Measurements from ENCODE around the gene ZNF407. TPM values are rescaled to one million over a fixed set of nuclear protein-coding genes. Genes with fewer than 3 reads are reported as not detected.
"Not testable (repeated sequence)": the region's sequence is repeated elsewhere in the genome, so short reads cannot be mapped to it uniquely, and the experiment has no call there.

ZNF407 gene
- total RNA-seq, 1 donor from 2014 or later: 14.3 TPM

GRCh38 chr18:74949611-74950010 lies 351.9 kb downstream of the ZNF407 start:
- DNase-seq (ENCODE audit: extremely low read depth, low read depth, low spot score): no peak

- DNase-seq (ENCODE audit: extremely low read depth, low read depth, low spot score): no peak
These were observed 352.8 kb downstream of the ZNF407 start for GRCh38 chr18:74950479-74950878.

- peak; percentile 79 for DNase-seq (ENCODE audit: extremely low read depth, low read depth, low spot score)
These were observed 353.6 kb downstream of the ZNF407 start for GRCh38 chr18:74951165-74951760.

- no peak for DNase-seq (ENCODE audit: extremely low read depth, low read depth, low spot score)
These were observed 360.0 kb downstream of the ZNF407 start for GRCh38 chr18:74957588-74958224.

GRCh38 chr18:74959216-74959615 lies 361.5 kb downstream of the ZNF407 start:
- DNase-seq (ENCODE audit: extremely low read depth, low read depth, low spot score): no peak

- no peak for DNase-seq (ENCODE audit: extremely low read depth, low read depth, low spot score)
These were observed 363.9 kb downstream of the ZNF407 start for GRCh38 chr18:74961596-74961995.

GRCh38 chr18:74963820-74964446 lies 366.3 kb downstream of the ZNF407 start:
- DNase-seq (ENCODE audit: extremely low read depth, low read depth, low spot score): no peak

- no peak for DNase-seq (ENCODE audit: extremely low read depth, low read depth, low spot score)
These were observed 368.0 kb downstream of the ZNF407 start for GRCh38 chr18:74965682-74966081.

- no peak for DNase-seq (ENCODE audit: extremely low read depth, low read depth, low spot score)
These were observed 369.8 kb downstream of the ZNF407 start for GRCh38 chr18:74967438-74967837.

GRCh38 chr18:74967979-74968378 lies 370.3 kb downstream of the ZNF407 start:
- no peak for DNase-seq (ENCODE audit: extremely low read depth, low read depth, low spot score)

- DNase-seq (ENCODE audit: extremely low read depth, low read depth, low spot score): not testable (repeated sequence)
These were observed 373.7 kb downstream of the ZNF407 start for GRCh38 chr18:74971358-74971757.

- not testable (repeated sequence) for DNase-seq (ENCODE audit: extremely low read depth, low read depth, low spot score)
These were observed 374.1 kb downstream of the ZNF407 start for GRCh38 chr18:74971776-74972175.

- no peak for DNase-seq (ENCODE audit: extremely low read depth, low read depth, low spot score)
These were observed 374.7 kb downstream of the ZNF407 start for GRCh38 chr18:74972354-74972753.

- DNase-seq (ENCODE audit: extremely low read depth, low read depth, low spot score): no peak
These were observed 377.3 kb downstream of the ZNF407 start for GRCh38 chr18:74975001-74975400.

- DNase-seq (ENCODE audit: extremely low read depth, low read depth, low spot score): no peak
These were observed 378.8 kb downstream of the ZNF407 start for GRCh38 chr18:74976331-74976909.

- DNase-seq (ENCODE audit: extremely low read depth, low read depth, low spot score): no peak
These were observed 379.4 kb downstream of the ZNF407 start for GRCh38 chr18:74977041-74977440.

GRCh38 chr18:74980669-74981068 lies 383.0 kb downstream of the ZNF407 start:
- no peak for DNase-seq (ENCODE audit: extremely low read depth, low read depth, low spot score)

GRCh38 chr18:74981476-74981875 lies 383.8 kb downstream of the ZNF407 start:
- DNase-seq (ENCODE audit: extremely low read depth, low read depth, low spot score): no peak

GRCh38 chr18:74982946-74983635 lies 385.4 kb downstream of the ZNF407 start:
- peak; percentile 63 for DNase-seq (ENCODE audit: extremely low read depth, low read depth, low spot score)

- no peak for DNase-seq (ENCODE audit: extremely low read depth, low read depth, low spot score)
These were observed 391.5 kb downstream of the ZNF407 start for GRCh38 chr18:74989134-74989533.

GRCh38 chr18:74990563-74991081 lies 393.0 kb downstream of the ZNF407 start:
- no peak for DNase-seq (ENCODE audit: extremely low read depth, low read depth, low spot score)

All from glomerular endothelial cell (primary cell).